Measurements from ENCODE around the gene PRSS50.

The PRSS50 gene

DNA sequence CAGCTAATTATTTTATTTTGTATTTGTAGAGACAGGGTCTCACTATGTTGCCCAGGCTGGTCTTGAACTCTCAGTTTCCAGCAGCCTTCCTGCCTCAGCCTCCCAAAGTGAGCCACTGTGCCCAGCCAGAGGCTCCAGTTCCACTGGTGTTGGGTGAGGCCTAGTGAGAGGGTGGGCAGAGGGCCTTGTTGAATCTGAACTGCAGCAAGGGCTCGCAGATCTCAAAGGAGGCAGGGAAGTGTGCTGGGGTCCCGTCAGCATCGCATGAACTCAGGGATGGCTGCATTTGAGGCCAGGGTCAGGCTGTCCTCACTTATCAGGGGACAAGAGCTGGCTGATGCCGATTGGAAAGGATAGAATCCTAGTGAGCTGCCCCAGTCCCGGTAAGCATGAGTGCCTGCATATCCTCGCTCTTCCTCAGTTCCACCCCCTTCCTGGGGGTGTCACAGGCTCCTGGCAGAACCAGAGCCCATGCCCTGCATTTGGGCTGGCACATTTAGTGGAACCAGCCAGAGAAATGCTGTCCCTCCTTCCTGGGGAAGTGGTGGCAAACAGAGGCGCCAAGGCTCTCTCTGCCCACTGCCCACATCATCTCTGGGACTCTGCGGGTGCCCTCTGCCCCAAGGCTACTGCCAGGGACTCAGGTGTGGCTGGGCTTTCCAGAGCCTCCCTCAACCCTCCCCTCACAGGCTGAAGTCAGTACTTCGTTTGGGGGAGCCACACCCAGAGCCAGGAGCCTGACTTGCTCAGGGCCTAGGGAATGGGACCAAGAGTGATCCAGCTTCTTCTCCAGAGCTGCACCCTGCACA lies 48.3 kb downstream of the PRSS50 start:
- no peak for DNase-seq

DNA sequence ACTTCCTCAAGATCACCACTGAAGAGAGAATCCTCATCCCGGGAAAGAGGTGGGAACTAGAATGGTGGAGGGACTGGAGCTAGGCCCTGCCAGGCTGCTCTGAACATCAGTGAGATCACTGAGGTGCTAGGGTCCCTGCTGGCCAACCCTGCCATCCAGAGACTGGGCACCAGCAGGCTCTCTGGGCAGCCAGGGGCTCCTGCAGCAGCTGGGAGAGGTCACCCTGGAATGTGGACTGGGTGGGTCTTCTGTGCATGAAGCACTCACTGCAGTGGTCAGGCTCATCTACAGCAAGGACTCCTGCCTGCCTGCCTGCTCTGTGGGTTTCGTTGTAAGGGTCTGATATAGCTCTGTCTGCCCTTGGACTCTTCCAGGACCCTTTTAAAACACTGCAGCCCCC lies 49.1 kb downstream of the PRSS50 start:
- no peak for DNase-seq

DNA sequence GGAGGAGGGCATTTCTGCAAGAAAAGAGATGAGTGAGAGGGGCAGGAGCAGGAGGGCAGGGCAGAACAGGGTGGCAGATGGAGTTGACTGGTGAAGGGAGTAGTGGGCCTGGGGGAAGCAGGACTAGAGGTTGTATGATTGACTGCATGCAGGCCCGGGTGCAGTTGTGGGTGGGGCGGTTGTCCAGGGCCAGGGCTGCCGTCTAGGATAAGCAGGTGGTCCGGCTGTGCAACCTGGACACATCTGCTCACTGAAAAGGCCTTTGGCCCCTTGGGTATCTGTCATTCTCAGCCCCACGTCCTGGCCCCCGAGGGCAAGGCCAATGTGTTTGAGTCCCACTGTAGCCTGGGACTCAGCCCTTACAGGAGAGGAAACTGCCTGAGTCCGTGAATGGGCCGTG lies 49.6 kb downstream of the PRSS50 start:
- DNase-seq = no peak

DNA sequence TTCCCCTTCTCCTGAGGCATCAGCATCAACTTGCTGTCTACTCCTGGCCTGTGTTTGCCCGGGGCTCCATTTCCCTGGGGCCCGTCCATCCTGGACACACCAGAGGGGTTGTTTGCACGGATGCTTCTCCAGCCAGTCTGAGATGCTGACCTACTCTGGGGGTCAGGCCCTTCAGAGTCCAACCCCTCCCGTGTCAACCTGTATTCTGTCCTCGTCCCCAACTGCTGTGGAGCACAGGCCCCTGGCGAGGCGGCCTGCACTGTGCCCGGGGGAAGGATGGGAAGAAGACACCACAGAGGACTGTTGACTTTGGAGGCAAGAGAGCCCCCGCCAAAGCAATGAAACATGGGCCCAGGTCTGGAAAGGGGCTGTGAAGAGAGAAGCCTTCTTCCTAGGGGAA lies 50.0 kb downstream of the PRSS50 start:
- no peak for DNase-seq

DNA sequence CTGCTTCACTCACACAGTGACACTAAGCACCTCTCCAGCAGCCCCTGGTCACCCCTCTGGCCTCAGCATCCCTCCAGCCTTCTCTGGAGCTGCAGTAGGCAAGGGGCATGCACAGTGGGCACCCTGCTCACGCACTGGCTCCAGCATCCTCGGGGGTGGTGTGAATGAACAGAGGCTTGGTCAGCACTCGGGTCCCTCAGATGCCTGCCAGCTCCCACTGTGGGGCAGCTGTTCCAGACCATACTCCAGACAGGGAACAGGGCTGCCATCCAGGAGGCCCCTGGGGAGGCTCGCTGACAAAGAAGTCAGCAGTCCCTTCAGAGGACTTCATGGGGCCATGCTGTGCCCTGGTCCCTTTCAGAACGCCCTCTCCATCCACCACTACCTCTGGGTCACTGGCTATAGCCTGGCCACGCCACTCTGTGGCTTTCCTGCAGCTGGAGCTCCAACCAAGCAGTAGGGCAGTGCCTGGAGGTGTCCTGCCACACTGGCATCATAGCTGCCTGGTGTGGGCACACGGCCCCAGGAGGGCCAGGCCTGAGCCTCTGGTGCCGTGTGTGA lies 50.5 kb downstream of the PRSS50 start:
- no peak for DNase-seq

DNA sequence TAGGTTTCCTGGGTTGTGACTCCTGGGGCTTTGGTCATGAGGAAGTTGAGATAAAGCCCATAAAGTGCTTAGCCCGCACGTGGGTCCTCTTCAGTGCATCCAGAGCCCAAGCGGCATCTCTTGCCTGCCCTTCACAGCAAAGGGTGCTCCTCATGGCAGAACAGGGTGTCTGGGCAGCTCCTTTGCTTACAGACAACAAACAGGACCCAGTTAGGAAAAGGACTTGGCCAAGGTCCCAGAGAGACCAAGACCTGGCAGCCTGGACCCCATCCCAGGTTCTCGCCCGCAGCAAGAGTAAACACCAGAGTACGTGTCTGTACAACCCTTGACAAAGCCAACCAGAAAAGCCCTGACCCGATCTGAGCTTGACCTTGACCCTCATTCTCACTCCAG lies 51.2 kb downstream of the PRSS50 start:
- no peak for DNase-seq

DNA sequence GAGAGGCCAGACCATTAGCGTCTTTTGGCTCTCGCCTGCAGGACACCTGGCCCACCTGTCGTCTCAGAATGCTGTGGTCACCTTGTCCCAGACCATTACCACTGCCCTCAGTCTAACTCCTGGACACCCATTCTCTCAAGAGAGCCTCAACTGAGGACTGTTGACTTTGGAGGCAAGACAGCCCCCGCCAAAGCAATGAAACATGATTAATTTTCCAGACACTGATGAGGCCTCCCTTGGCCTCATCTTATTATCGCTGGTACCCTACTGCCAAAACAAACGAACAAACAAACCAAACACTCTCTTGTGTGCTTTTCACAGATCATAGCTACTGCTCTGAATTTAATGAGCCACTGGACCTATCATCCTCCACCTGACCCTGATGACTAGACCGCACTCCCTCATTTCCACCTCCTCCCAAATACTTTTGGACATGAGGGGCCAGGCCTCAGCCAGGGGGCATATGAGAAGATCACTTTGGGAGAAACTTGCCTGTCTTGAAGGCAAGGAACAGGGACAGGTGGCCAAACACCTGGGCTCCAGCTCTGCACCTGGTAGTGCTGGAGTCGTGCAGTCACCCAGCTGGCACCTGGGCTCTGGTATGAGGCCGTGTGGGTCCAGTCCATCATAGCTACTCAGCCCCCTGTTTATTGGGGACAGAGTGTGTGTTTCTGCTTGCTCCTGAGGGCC lies 51.8 kb downstream of the PRSS50 start:
- DNase-seq = no peak

DNA sequence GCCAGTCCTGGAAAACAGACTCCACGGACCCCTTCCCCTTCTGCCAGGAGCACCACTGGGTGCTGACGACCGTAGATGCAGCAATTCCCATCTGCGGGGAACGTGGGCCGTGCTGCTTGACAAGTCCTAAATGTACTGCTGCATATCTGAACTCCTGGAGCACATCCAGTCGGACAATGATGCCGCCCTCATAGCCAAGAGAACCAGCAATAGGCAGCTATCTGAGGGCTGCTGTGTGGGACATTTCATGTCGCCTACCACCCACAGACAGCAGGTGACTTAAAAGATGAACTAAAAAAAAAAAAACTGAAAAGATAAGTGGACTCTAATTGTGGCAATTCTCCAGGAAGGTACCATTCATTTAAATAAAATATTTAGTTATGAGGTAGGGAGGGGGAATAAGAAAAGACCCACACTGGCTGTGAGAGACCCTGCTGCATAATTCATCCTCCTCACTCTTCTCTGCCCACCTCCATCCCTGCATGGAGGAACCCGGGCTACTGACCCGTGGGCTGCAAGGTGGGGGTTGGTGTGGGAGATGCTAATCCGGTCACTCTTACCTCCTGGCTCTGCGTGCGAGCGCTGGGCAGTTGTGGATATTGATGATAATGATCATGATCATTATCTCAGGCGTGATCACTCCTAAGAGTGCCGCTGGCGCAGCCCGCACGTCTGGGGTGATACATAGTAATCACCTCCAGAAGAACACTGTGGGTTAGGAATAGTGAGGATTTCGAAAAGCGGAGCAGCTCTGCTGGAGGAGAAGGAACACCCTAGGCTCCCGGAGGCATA lies 52.5 kb downstream of the PRSS50 start:
- DNase-seq = no peak

DNA sequence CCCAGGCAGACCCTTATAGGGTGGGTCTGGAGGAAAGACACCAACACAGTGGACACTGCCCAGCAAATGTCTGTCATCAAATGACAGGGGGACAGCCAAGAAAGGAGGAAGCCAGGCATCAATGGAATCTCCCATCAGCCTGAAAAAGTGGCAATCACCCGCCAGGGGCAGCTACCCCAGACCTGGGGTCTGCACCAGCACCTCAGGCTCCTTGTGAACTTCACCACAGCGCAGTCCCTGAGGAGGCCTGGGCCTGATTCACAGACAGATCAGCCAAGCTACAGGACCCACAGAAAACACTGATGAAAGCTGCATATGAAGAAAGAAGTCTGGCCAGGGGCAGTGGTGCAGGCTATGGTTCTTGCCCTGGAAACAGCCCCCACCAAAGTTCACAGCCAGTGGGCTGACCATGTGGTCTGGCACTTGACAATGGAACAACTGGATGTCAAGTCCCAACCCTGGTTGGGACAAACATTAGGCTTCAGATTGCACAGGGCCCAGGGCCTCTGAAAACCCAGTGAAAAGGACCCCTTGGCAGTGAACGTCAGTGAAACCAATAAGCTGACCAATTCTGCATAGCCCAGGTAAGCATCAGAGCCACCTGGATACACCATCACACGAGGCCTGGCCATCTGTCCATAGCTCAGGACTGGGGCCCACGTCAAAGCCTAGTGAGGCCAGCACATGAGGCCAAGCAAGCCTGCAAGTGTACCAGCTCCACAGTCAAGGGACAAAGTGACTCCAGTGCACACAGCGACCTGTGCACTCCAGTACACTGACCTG lies 53.3 kb downstream of the PRSS50 start:
- no peak for DNase-seq

DNA sequence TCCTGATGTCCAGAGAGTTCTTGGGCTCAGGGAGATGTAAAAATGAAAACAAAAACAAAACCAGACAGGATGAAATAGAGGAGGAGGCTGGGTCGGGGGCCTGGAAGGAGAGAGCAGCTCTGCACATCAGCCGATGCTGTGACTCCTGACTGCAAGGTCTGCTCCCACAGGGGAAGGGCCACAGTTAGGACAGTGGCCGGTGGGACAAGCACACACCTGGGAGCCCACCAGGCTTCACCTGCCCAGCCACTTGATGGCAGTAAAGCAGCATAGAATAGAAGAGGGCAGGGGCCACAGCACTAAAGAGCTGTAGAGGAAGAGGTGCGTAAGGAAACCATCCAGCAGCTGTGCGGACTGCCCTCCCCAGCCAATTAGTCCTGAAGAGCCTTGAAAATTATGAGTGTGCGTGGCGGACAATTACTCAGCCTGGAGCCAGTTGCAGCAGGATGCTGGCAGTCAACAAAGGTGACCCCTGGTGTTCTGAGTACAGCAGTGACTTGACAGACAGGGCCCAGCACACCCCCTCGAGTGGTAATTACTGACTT lies 54.0 kb downstream of the PRSS50 start:
- peak in 1 of 2 experiments; percentile 9 for DNase-seq

DNA sequence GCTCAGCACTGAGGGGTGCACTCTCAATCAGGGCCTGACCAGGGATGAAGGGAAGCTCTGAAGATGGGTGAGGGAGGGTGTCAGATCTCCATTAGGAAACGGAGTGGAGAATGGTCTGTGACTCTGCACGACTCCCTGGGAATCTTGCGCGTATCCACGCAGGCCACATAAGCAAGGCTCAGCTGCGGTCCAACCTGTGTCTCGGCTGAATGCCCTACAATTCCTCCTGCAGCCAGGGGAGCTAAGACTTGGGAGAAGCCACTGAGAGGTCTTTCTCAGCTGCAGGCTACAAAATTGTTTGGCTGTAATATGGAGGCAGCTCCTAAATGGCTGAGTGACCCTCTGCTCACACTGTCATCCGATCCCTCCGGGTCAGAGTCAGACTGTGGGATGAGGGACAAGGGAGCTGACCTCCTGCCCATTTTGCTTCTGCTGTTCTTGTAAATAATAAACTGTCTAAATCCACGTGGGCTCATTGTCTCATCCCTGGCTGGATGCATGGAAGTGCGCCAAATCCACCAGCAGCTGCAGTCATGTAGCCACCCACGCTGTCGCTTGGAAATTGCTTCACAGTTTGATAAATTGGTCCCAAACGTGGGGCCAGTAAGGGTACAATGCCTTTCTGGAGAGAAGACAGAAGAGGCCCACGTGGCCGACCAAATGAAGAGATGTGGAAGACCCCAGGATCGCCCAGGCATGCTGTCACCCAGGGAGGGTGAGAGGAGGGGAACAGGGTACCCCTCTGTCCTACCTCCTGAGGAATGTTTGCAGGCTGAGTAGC lies 54.7 kb downstream of the PRSS50 start:
- DNase-seq = no peak
